Progenitor cell of endocrine pancreas (in vitro differentiated cells): ENCODE data around the gene DLEC1. TPM values are rescaled to one million over a fixed set of nuclear protein-coding genes. Genes with fewer than 3 reads are reported as not detected.
A peak's percentile ranks its signal among the peaks of the same experiment; 100 is the strongest.

ENCODE experiments used
- DNase-seq: peaks from one replicate; pipeline ENCODE4 v3.0.0; 2021; ENCODE audit warnings: low spot score; ENCODE audit not compliant: unreplicated experiment
- H3K27ac Mint-ChIP-seq: 2 replicates; pipeline ENCODE4 v1.8.0; 2021; ENCODE audit warnings: mild to moderate bottlenecking, moderate library complexity, mixed read lengths
- H3K27me3 Mint-ChIP-seq: 2 replicates; pipeline ENCODE4 v1.8.0; 2021; ENCODE audit warnings: mixed read lengths
- H3K36me3 Mint-ChIP-seq: 2 replicates; pipeline ENCODE4 v1.8.0; 2022; ENCODE audit warnings: mixed read lengths; ENCODE audit not compliant: insufficient read depth
- H3K4me1 Mint-ChIP-seq: 2 replicates; pipeline ENCODE4 v1.8.0; 2021; ENCODE audit warnings: low read depth, mixed read lengths
- H3K4me3 Mint-ChIP-seq: 2 replicates; pipeline ENCODE4 v1.8.0; 2021; ENCODE audit warnings: low read depth, mild to moderate bottlenecking, moderate library complexity, mixed read lengths
- H3K9me3 Mint-ChIP-seq: 2 replicates; pipeline ENCODE4 v1.8.0; 2021; ENCODE audit warnings: low read depth, mixed read lengths
- total RNA-seq: library from RNA; stranded (reverse); gene quantifications from 2 replicates; pipeline ENCODE4 v1.2.1, GENCODE V29; 2021
- TF ChIP-seq, protein P1 (sequence below): fragments of 200-600 bp; sonication (generic); IDR thresholded peaks from one replicate; pipeline ENCODE4 v1.5.0; 2021; ENCODE audit warnings: antibody characterized with exemption, mild to moderate bottlenecking; ENCODE audit not compliant: unreplicated experiment

DLEC1 gene
- total RNA-seq, 1 donor from 2014 or later: 1.3 TPM

DNA sequence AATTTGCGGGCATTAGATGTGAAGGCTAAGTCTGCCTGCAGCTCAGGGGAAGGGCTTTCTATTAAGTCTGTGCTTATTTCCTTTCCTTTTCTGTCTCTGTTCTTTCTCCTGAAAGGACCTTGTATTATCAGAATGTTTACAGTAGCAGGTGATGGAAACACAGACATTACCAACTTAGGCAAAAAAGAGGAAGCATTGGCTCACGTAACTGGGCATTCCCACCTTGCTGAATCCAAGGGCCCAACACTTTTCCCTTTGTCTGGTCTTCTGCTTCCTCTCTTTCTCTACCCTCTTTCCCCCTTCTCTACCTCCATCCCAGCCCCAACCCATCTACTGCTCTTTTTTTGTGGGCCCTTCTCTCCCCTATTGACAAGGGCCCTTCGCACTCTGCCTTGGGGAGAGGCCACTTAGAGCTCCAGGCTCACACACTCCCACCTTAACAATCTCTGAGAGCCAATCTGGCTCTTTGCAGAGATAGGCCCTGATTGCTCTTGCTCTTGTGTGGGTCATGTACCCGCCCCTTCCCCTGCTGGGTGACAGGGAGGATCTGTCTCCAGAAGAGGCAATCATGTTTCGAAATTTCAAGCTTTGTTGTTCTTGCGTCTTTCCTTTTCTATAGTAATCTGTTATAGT, 62.9 kb downstream of the DLEC1 start:
- Mint-ChIP-seq H3K36me3 (no peaks in the 10 kb centered on the region), H3K27ac (no peak overlapping the region)

DNA sequence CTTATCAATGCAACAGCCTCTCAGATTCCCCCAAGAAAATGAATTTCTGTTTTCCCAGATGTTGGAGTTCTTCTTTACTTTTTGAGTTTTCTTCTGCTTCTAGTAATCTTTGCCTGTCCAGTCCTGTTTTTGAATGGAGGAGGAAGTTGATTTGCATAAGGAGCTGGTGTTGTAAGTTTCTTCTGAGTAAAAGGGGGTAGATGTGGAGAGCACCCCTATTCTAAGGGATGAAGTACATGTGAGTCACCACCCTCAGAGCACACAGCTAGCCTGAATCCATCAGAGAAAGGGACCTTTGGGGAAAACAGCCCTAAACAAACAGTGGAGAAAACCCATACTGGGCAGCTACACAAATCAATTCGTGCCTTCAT, 63.4 kb downstream of the DLEC1 start:
- TF ChIP-seq, protein P1, sequence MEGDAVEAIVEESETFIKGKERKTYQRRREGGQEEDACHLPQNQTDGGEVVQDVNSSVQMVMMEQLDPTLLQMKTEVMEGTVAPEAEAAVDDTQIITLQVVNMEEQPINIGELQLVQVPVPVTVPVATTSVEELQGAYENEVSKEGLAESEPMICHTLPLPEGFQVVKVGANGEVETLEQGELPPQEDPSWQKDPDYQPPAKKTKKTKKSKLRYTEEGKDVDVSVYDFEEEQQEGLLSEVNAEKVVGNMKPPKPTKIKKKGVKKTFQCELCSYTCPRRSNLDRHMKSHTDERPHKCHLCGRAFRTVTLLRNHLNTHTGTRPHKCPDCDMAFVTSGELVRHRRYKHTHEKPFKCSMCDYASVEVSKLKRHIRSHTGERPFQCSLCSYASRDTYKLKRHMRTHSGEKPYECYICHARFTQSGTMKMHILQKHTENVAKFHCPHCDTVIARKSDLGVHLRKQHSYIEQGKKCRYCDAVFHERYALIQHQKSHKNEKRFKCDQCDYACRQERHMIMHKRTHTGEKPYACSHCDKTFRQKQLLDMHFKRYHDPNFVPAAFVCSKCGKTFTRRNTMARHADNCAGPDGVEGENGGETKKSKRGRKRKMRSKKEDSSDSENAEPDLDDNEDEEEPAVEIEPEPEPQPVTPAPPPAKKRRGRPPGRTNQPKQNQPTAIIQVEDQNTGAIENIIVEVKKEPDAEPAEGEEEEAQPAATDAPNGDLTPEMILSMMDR: no peak
- DNase-seq: no peak
- Mint-ChIP-seq H3K4me3 (no peak overlapping the region), H3K27me3 (peaks cover 13% of the 10 kb centered on the region), H3K4me1 (peaks cover 8% of the 10 kb centered on the region), H3K36me3 (no peaks in the 10 kb centered on the region), H3K27ac (no peak overlapping the region), H3K9me3 (peaks cover 9% of the 10 kb centered on the region)

More for the DNA sequence above, 62.9 kb downstream of the DLEC1 start:
- peaks cover 9% of the 10 kb centered on the region for H3K9me3 Mint-ChIP-seq
- H3K4me3 Mint-ChIP-seq: no peak overlapping the region
- H3K27me3 Mint-ChIP-seq: peaks cover 13% of the 10 kb centered on the region
- DNase-seq: no peak
- TF ChIP-seq, protein P1: no peak
- H3K4me1 Mint-ChIP-seq: peaks cover 8% of the 10 kb centered on the region

DNA sequence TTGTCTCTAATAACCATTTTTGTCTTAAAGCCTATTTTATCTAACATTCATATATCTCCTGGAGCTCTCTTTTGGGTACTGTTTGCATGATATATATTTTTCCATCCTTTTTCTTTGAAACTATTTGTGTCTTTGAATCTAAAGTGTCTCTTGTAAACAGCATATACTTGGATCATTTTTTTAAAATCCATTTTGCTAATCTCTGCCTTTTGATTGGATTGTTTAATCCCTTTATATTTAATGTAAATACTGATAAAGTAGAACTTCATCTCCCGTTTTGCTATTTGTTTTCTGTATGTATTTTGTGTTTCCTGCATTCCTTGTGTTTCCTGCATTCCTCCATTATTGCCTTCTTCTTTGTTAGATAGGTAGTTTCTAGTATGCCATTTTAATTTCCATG, 66.5 kb downstream of the DLEC1 start:
- H3K27ac Mint-ChIP-seq: no peak overlapping the region
- TF ChIP-seq, protein P1: no peak
- DNase-seq: no peak
- H3K9me3 Mint-ChIP-seq: peaks cover 9% of the 10 kb centered on the region
- H3K4me3 Mint-ChIP-seq: no peak overlapping the region
- no peaks in the 10 kb centered on the region for H3K27me3 Mint-ChIP-seq
- H3K36me3 Mint-ChIP-seq: no peaks in the 10 kb centered on the region
- peaks cover 4% of the 10 kb centered on the region for H3K4me1 Mint-ChIP-seq

DNA sequence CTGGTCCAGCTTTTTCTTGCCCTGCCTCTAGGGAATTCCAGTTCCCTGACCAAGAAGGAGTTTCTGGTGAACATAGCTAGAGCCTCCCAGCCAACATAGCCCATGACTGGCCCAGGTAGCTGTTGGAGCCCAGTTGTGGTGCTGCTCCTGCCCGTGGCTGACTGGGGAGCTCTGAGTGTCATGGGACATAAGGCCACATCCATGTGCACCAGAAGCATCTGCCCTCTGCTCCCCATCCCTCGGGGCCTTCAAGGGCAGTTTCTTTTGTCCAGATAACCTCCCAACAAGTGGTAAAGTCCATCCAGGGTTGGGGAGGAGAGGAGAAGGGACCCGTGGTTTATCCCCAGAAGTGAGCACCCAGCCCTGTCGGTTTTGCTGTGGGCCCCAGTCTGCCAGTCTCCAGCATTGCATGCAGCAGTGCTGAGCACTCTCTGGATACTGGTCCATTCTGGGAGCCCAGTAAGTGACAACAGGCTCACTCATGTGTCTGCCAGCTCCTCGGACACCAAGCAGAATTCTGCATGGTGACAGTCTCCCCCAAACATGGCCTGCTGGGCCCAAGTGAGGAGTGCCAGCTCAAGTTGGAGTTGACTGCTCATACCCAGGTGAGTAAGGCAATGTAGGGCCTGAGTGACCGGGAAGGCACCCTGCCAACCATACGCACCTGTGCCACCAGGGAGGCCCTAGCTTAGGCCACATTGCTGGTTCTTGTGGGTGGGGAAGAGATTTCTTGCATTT, 69.1 kb downstream of the DLEC1 start:
- Mint-ChIP-seq H3K4me1 (no peaks in the 10 kb centered on the region), H3K4me3 (no peak overlapping the region), H3K27me3 (no peaks in the 10 kb centered on the region), H3K27ac (no peak overlapping the region), H3K36me3 (no peaks in the 10 kb centered on the region), H3K9me3 (peaks cover 9% of the 10 kb centered on the region)
- no peak for DNase-seq
- TF ChIP-seq, protein P1: no peak

DNA sequence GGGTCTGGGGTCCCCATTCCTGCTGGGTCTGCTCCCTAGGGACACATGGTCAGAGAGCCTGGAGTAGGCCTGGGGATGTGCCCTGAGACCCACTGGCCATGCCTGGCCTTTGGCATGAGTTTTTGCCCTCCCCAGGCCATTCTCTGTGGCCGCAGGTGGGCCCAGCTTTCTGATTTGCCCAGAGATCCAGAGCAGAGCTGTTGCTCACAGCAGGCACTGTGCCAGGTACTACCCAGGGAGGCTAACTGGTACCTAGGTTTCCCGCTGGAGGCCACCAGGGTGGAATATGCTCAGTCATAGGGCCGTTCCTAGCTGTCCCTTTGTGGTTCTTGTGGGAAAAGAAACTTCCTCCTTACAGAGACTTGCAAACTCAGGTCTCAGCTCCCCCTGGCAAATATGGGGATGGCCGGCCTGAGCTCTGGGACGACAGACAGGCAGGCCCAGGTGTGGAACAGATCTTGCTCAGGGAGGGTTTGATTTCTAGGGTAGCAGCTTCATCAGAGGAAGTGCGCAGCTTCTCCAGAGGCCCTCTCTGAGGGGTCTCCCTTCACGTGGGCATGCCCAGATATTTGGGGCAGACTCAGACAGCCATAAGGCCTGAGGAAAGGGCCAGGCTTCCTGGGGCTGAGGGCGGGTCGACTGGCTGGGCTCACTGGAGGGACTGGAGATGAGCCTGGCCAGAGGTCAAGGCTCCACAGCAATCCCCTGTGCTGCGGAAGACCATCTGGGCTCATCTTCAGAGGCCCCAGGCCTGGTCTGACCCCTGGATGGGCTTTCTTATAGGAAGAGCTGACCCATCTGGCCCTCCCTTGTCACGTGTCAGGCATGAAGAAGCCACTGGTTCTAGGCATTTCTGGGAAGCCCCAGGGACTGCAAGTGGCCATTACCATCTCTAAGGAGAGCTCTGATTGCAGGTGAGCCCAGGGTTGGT, 69.9 kb downstream of the DLEC1 start:
- H3K4me3 Mint-ChIP-seq: no peak overlapping the region

More for the DNA sequence above, 69.9 kb downstream of the DLEC1 start:
- Mint-ChIP-seq H3K27me3 (no peaks in the 10 kb centered on the region), H3K9me3 (peaks cover 9% of the 10 kb centered on the region), H3K4me1 (no peaks in the 10 kb centered on the region), H3K27ac (peak overlapping the region; percentile 33), H3K36me3 (no peaks in the 10 kb centered on the region)
- DNase-seq: no peak
- TF ChIP-seq, protein P1: no peak
